Measurements from ENCODE around the gene SLIT3.

GRCh38 chr5:169192536-169192935 lies 108.4 kb downstream of the SLIT3 start:
- TF ChIP-seq CTCF (IDR thresholded peaks at IDR 0.05) (no peak), POLR2A (IDR thresholded peaks at IDR 0.05) (no peak)
